Measurements from ENCODE around the gene SNAI1.

Gene SNAI1

GRCh38 chr20:50014570-50015562 lies 32.1 kb downstream of the SNAI1 start:
- peak; percentile 66 for DNase-seq

- no peak for DNase-seq
Observed at GRCh38 chr20:50015636-50015992, 32.8 kb downstream of the SNAI1 start.

- DNase-seq = no peak
Observed at GRCh38 chr20:50015993-50016770, 33.4 kb downstream of the SNAI1 start.

- DNase-seq = no peak
Observed at GRCh38 chr20:50017160-50017559, 34.4 kb downstream of the SNAI1 start.

- no peak for DNase-seq
Observed at GRCh38 chr20:50017576-50018248, 34.9 kb downstream of the SNAI1 start.

GRCh38 chr20:50019466-50020256 lies 36.9 kb downstream of the SNAI1 start:
- DNase-seq = no peak

- no peak for DNase-seq
Observed at GRCh38 chr20:50020288-50020687, 37.5 kb downstream of the SNAI1 start.

- no peak for DNase-seq
Observed at GRCh38 chr20:50022676-50023075, 39.9 kb downstream of the SNAI1 start.

GRCh38 chr20:50023116-50023805 lies 40.5 kb downstream of the SNAI1 start:
- DNase-seq = no peak

- no peak for DNase-seq
Observed at GRCh38 chr20:50026746-50027575, 44.2 kb downstream of the SNAI1 start.

- DNase-seq = peak; percentile 74
Observed at GRCh38 chr20:50027611-50028105, 44.9 kb downstream of the SNAI1 start.

GRCh38 chr20:50029083-50029696 lies 46.4 kb downstream of the SNAI1 start:
- no peak for DNase-seq

- no peak for DNase-seq
Observed at GRCh38 chr20:50029697-50030461, 47.1 kb downstream of the SNAI1 start.

GRCh38 chr20:50032955-50033666 lies 50.3 kb downstream of the SNAI1 start:
- DNase-seq = no peak

- peak; percentile 76 for DNase-seq
Observed at GRCh38 chr20:50034567-50035180, 51.9 kb downstream of the SNAI1 start.

- DNase-seq = no peak
Observed at GRCh38 chr20:50036703-50037102, 53.9 kb downstream of the SNAI1 start.

- no peak for DNase-seq
Observed at GRCh38 chr20:50037123-50037522, 54.3 kb downstream of the SNAI1 start.

- no peak for DNase-seq
Observed at GRCh38 chr20:50037575-50037974, 54.8 kb downstream of the SNAI1 start.
